Left renal pelvis (tissue), 4 donors: Measurements from ENCODE around the gene CAMK1D. TPM values are rescaled to one million over a fixed set of nuclear protein-coding genes. Genes with fewer than 3 reads are reported as not detected.

Source experiments
- DNase-seq, 4 donors: peaks; one replicate each; pipeline ENCODE4 v3.0.0-alpha.2; 2013; ENCODE audit warnings: low read depth in 4 of 4, low spot score in 3 of 4
- polyA plus RNA-seq, 4 donors: library from polyadenylated mRNA; unstranded; fragments of 120-200 nt; gene quantifications; one replicate each; pipeline ENCODE4 v1.2.1, GENCODE V29; 2013; ENCODE audit not compliant: insufficient read length in 4 of 4

Gene CAMK1D
- polyA plus RNA-seq, 4 donors = 11.1 to 20.6 (median 11.2) TPM

GRCh38 chr10:12509016-12509793, 159.9 kb downstream of the CAMK1D start:
- DNase-seq = no peak

GRCh38 chr10:12509794-12510100, 160.4 kb downstream of the CAMK1D start:
- DNase-seq = no peak

GRCh38 chr10:12510501-12510941, 161.2 kb downstream of the CAMK1D start:
- DNase-seq = no peak

- no peak for DNase-seq
Measured at GRCh38 chr10:12510984-12511383, 161.6 kb downstream of the CAMK1D start.

- no peak for DNase-seq
Measured at GRCh38 chr10:12511651-12512050, 162.3 kb downstream of the CAMK1D start.

- no peak for DNase-seq
Measured at GRCh38 chr10:12512332-12513002, 163.1 kb downstream of the CAMK1D start.

GRCh38 chr10:12513003-12513365, 163.6 kb downstream of the CAMK1D start:
- no peak for DNase-seq

- no peak for DNase-seq
Measured at GRCh38 chr10:12513775-12514673, 164.7 kb downstream of the CAMK1D start.

- DNase-seq = no peak
Measured at GRCh38 chr10:12518024-12518423, 168.7 kb downstream of the CAMK1D start.

- DNase-seq = no peak
Measured at GRCh38 chr10:12521423-12521822, 172.1 kb downstream of the CAMK1D start.

- DNase-seq = no peak
Measured at GRCh38 chr10:12526311-12526710, 177.0 kb downstream of the CAMK1D start.

- DNase-seq = no peak
Measured at GRCh38 chr10:12529976-12530375, 180.6 kb downstream of the CAMK1D start.

- DNase-seq = no peak
Measured at GRCh38 chr10:12531305-12532220, 182.2 kb downstream of the CAMK1D start.

GRCh38 chr10:12533151-12533550, 183.8 kb downstream of the CAMK1D start:
- DNase-seq = no peak

GRCh38 chr10:12533723-12534122, 184.4 kb downstream of the CAMK1D start:
- no peak for DNase-seq

- no peak for DNase-seq
Measured at GRCh38 chr10:12534824-12535223, 185.5 kb downstream of the CAMK1D start.

- DNase-seq = no peak
Measured at GRCh38 chr10:12535656-12536055, 186.3 kb downstream of the CAMK1D start.

- no peak for DNase-seq
Measured at GRCh38 chr10:12538491-12538995, 189.2 kb downstream of the CAMK1D start.

GRCh38 chr10:12539350-12540164, 190.2 kb downstream of the CAMK1D start:
- DNase-seq = no peak
